PFSK-1 (cell line): ENCODE results near the gene PTPMT1.

ENCODE experiments used
- POLR2AphosphoS5 ChIP-seq: IDR thresholded peaks from 2 replicates; pipeline ENCODE4 v1.6.1; 2012; ENCODE audit warnings: low read depth, mild to moderate bottlenecking, control low read depth, low read length, moderate library complexity
- TAF1 ChIP-seq: IDR thresholded peaks from 2 replicates; pipeline ENCODE4 v1.6.1; 2012; ENCODE audit warnings: low read length, control low read depth, borderline replicate concordance; ENCODE audit not compliant: insufficient read depth
- TF ChIP-seq, protein P1 (sequence below), 2 experiments: IDR thresholded peaks; 2 replicates each; pipeline versions ENCODE4 v1.6.1 to v1.8.0; 2011 to 2012; ENCODE audit warnings: low read depth in 2 of 2, low read length in 2 of 2, control low read depth in 1 of 2, inconsistent platforms in 1 of 2, mild to moderate bottlenecking in 1 of 2, moderate library complexity in 1 of 2; ENCODE audit not compliant: insufficient read depth in 1 of 2

DNA sequence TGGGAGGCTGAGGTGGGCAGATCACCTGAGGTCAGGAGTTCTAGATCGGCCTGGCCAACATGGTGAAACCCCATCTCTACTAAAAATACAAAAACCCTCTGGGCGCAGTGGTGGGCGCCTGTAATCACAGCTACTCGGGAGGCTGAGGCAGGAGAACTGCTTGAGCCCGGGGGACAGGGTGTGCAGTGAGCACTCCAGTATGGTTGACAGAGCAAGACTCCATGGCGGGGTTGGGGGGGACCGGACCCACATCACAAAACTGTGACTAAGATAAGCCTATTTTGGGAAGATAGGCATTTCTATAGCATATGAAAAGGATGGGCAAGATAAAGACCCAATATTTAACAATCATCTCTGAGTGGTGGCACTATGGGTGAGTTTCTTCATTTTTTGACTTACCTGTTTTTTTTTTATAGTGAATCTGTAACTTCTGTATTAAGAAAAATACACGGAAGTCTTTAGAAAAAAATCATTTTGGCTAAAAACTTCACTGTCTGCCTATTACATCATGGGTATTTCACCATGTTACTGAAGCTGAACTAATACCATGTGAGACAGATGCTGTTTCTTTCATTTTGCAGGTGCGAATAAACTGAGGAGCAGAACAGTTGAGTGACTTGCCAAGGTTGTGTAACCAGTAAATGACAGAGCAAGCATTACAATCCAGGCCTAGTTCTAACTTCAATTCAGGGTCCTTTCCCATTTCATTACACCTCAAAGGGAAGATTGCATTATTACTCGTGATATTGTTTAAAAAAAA lies 14.9 kb upstream of the PTPMT1 start:
- TF ChIP-seq, protein P1, sequence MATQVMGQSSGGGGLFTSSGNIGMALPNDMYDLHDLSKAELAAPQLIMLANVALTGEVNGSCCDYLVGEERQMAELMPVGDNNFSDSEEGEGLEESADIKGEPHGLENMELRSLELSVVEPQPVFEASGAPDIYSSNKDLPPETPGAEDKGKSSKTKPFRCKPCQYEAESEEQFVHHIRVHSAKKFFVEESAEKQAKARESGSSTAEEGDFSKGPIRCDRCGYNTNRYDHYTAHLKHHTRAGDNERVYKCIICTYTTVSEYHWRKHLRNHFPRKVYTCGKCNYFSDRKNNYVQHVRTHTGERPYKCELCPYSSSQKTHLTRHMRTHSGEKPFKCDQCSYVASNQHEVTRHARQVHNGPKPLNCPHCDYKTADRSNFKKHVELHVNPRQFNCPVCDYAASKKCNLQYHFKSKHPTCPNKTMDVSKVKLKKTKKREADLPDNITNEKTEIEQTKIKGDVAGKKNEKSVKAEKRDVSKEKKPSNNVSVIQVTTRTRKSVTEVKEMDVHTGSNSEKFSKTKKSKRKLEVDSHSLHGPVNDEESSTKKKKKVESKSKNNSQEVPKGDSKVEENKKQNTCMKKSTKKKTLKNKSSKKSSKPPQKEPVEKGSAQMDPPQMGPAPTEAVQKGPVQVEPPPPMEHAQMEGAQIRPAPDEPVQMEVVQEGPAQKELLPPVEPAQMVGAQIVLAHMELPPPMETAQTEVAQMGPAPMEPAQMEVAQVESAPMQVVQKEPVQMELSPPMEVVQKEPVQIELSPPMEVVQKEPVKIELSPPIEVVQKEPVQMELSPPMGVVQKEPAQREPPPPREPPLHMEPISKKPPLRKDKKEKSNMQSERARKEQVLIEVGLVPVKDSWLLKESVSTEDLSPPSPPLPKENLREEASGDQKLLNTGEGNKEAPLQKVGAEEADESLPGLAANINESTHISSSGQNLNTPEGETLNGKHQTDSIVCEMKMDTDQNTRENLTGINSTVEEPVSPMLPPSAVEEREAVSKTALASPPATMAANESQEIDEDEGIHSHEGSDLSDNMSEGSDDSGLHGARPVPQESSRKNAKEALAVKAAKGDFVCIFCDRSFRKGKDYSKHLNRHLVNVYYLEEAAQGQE (IDR thresholded peaks at IDR 0.05; ENCODE audit: insufficient read depth in 1 of 2, low read depth in 2 of 2, low read length in 2 of 2): no peak
- TF ChIP-seq TAF1: no peak
- no peak for TF ChIP-seq POLR2AphosphoS5
